DND-41 (cell line): Measurements from ENCODE around the gene FKBP2.

Experiments
- CTCF ChIP-seq: IDR thresholded peaks from 2 replicates; pipeline ENCODE4 v1.5.1; 2012; ENCODE audit warnings: borderline replicate concordance, low read length, moderate library complexity, mild to moderate bottlenecking; ENCODE audit not compliant: poor library complexity, severe bottlenecking; ENCODE audit errors: extremely low read depth
- EZH2 ChIP-seq: IDR thresholded peaks from 3 replicates; pipeline ENCODE4 v1.6.1; 2012; ENCODE audit warnings: borderline replicate concordance, low read depth, mild to moderate bottlenecking, moderate library complexity, low read length, inconsistent platforms; ENCODE audit not compliant: severe bottlenecking

- TF ChIP-seq EZH2: no peak
- TF ChIP-seq CTCF: no peak
Observed at GRCh38 chr11:64259533-64260067, 18.7 kb downstream of the FKBP2 start.
